Large intestine (tissue), 3 donors: Measurements from ENCODE around the gene ROCK2. TPM values are rescaled to one million over a fixed set of nuclear protein-coding genes. Genes with fewer than 3 reads are reported as not detected.

Source experiments
- DNase-seq, 2 donors: peaks; one replicate each; pipeline versions ENCODE4 v3.0.0 to v3.0.0-alpha.2; 2013
- H3K27ac ChIP-seq: one replicate; pipeline ENCODE4 v1.5.1; 2013; ENCODE audit warnings: low read length
- H3K27me3 ChIP-seq: 2 replicates; pipeline ENCODE4 v1.6.1; 2013; ENCODE audit warnings: low read length; ENCODE audit not compliant: control insufficient read depth, insufficient read depth
- H3K36me3 ChIP-seq: 2 replicates; pipeline ENCODE4 v1.6.1; 2013; ENCODE audit warnings: low read length; ENCODE audit not compliant: control insufficient read depth, insufficient read depth
- H3K4me1 ChIP-seq: one replicate; pipeline ENCODE4 v1.6.1; 2013; ENCODE audit warnings: low read length; ENCODE audit not compliant: control insufficient read depth, insufficient read depth
- H3K4me3 ChIP-seq: one replicate; pipeline ENCODE4 v1.5.1; 2013; ENCODE audit warnings: low read length
- H3K9me3 ChIP-seq: one replicate; pipeline ENCODE4 v1.6.1; 2013; ENCODE audit warnings: mild to moderate bottlenecking, low read depth, low read length, moderate library complexity; ENCODE audit not compliant: control insufficient read depth
- WGBS: methylation state at CpG from one replicate; pipeline ENCODE4 v1.1.5; 2013; ENCODE audit warnings: low lambda C conversion rate; ENCODE audit not compliant: insufficient coverage; 5-methylcytosine and 5-hydroxymethylcytosine counted together
- polyA plus RNA-seq: library from polyadenylated mRNA; unstranded; fragments of 120-200 nt; gene quantifications from one replicate; pipeline ENCODE4 v1.2.1, GENCODE V29; 2013

Gene ROCK2
- polyA plus RNA-seq, 1 donor = 42.5 TPM

- Histone ChIP-seq H3K4me3 (no peak overlapping the region), H3K27ac (no peak overlapping the region), H3K27me3 (no peaks in the 10 kb centered on the region), H3K9me3 (no peaks in the 10 kb centered on the region), H3K36me3 (no peaks in the 10 kb centered on the region), H3K4me1 (peaks cover 3% of the 10 kb centered on the region)
- no peak for DNase-seq
- WGBS = no CpG with 5 or more reads among the region's 2 CpGs
Observed at GRCh38 chr2:11327871-11328270, 16.6 kb downstream of the ROCK2 start.

GRCh38 chr2:11326677-11327211, 17.7 kb downstream of the ROCK2 start:
- DNase-seq = no peak
- H3K4me3 ChIP-seq = no peak overlapping the region
- no peaks in the 10 kb centered on the region for H3K9me3 ChIP-seq
- peaks cover 3% of the 10 kb centered on the region for H3K4me1 ChIP-seq
- no peaks in the 10 kb centered on the region for H3K27me3 ChIP-seq
- H3K36me3 ChIP-seq = no peaks in the 10 kb centered on the region
- H3K27ac ChIP-seq = no peak overlapping the region
- WGBS = 86% methylated on average over 2 of the region's 4 CpGs

- Histone ChIP-seq H3K9me3 (no peaks in the 10 kb centered on the region), H3K4me1 (peaks cover 3% of the 10 kb centered on the region), H3K4me3 (no peak overlapping the region), H3K36me3 (no peaks in the 10 kb centered on the region), H3K27me3 (no peaks in the 10 kb centered on the region), H3K27ac (no peak overlapping the region)
- DNase-seq = no peak
- 100% methylated on average over 2 of the region's 4 CpGs for WGBS
Observed at GRCh38 chr2:11325961-11326676, 18.3 kb downstream of the ROCK2 start.

GRCh38 chr2:11321847-11322246, 22.6 kb downstream of the ROCK2 start:
- Histone ChIP-seq H3K27me3 (no peaks in the 10 kb centered on the region), H3K36me3 (no peaks in the 10 kb centered on the region), H3K4me1 (peaks cover 5% of the 10 kb centered on the region), H3K27ac (no peak overlapping the region), H3K9me3 (no peaks in the 10 kb centered on the region), H3K4me3 (no peak overlapping the region)
- DNase-seq = no peak
- WGBS = no CpG with 5 or more reads among the region's 3 CpGs

GRCh38 chr2:11320698-11321492, 23.5 kb downstream of the ROCK2 start:
- no peak for DNase-seq
- Histone ChIP-seq H3K4me3 (no peak overlapping the region), H3K27me3 (no peaks in the 10 kb centered on the region), H3K27ac (no peak overlapping the region), H3K36me3 (no peaks in the 10 kb centered on the region), H3K9me3 (no peaks in the 10 kb centered on the region), H3K4me1 (peaks cover 3% of the 10 kb centered on the region)
- no CpG with 5 or more reads among the region's 17 CpGs for WGBS

- DNase-seq = no peak
- H3K36me3 ChIP-seq = no peaks in the 10 kb centered on the region
- H3K27me3 ChIP-seq = no peaks in the 10 kb centered on the region
- H3K9me3 ChIP-seq = no peaks in the 10 kb centered on the region
- no peak overlapping the region for H3K27ac ChIP-seq
- peaks cover 3% of the 10 kb centered on the region for H3K4me1 ChIP-seq
- no peak overlapping the region for H3K4me3 ChIP-seq
Observed at GRCh38 chr2:11319939-11320338, 24.5 kb downstream of the ROCK2 start.

GRCh38 chr2:11315074-11315705, 29.2 kb downstream of the ROCK2 start:
- Histone ChIP-seq H3K4me1 (peaks cover 11% of the 10 kb centered on the region), H3K27ac (no peak overlapping the region), H3K9me3 (no peaks in the 10 kb centered on the region), H3K36me3 (no peaks in the 10 kb centered on the region), H3K4me3 (no peak overlapping the region), H3K27me3 (no peaks in the 10 kb centered on the region)
- no peak for DNase-seq
- WGBS = 100% methylated on average over 1 of the region's 1 CpG

GRCh38 chr2:11314487-11314886, 29.9 kb downstream of the ROCK2 start:
- H3K9me3 ChIP-seq = no peaks in the 10 kb centered on the region
- peaks cover 11% of the 10 kb centered on the region for H3K4me1 ChIP-seq
- no CpG with 5 or more reads among the region's 1 CpG for WGBS

GRCh38 chr2:11312770-11313471, 31.5 kb downstream of the ROCK2 start:
- DNase-seq = no peak
- Histone ChIP-seq H3K4me1 (peaks cover 11% of the 10 kb centered on the region), H3K4me3 (no peak overlapping the region), H3K27ac (no peak overlapping the region), H3K36me3 (no peaks in the 10 kb centered on the region), H3K9me3 (peaks cover under 1% of the 10 kb centered on the region), H3K27me3 (no peaks in the 10 kb centered on the region)
- 92% methylated on average over 3 of the region's 6 CpGs for whole genome bisulfite sequencing

More at GRCh38 chr2:11314487-11314886, 29.9 kb downstream of the ROCK2 start:
- Histone ChIP-seq H3K36me3 (no peaks in the 10 kb centered on the region), H3K4me3 (no peak overlapping the region), H3K27me3 (no peaks in the 10 kb centered on the region), H3K27ac (no peak overlapping the region)
- no peak for DNase-seq

GRCh38 chr2:11311543-11311942, 32.9 kb downstream of the ROCK2 start:
- Histone ChIP-seq H3K4me3 (no peak overlapping the region), H3K9me3 (peaks cover 3% of the 10 kb centered on the region), H3K27me3 (no peaks in the 10 kb centered on the region), H3K27ac (no peak overlapping the region), H3K4me1 (peaks cover 8% of the 10 kb centered on the region), H3K36me3 (no peaks in the 10 kb centered on the region)
- 0% methylated on average over 1 of the region's 7 CpGs for WGBS
- DNase-seq = no peak
